ENCODE measurements around the gene CHST11.

GRCh38 chr12:104673294-104673693 is 216.5 kb downstream of the CHST11 start:
- TF ChIP-seq USF2 (IDR thresholded peaks at IDR 0.05; ENCODE audit: borderline replicate concordance, low read depth, low read length) (no peak), BHLHE40 (IDR thresholded peaks at IDR 0.05; ENCODE audit: borderline replicate concordance in 1 of 2, low read depth in 2 of 2, low read length in 1 of 2) (no peak), CTCF (IDR thresholded peaks at IDR 0.05 in 2 of 3, conservative IDR thresholded peaks at IDR 0.05 in 1 of 3; ENCODE audit: control insufficient read depth in 2 of 3, extremely low read depth in 1 of 3, insufficient read depth in 1 of 3, low read depth in 3 of 3, low read length in 3 of 3) (no peak), IRF3 (IDR thresholded peaks at IDR 0.05) (no peak), PML (IDR thresholded peaks at IDR 0.05; ENCODE audit: low read length) (no peak), BRCA1 (IDR thresholded peaks at IDR 0.05; ENCODE audit: low read depth, low read length) (no peak), SREBF2 (IDR thresholded peaks at IDR 0.05; ENCODE audit: low read length) (no peak), TCF7 (IDR thresholded peaks at IDR 0.05; ENCODE audit: borderline replicate concordance) (no peak), CBFB (IDR thresholded peaks at IDR 0.05; ENCODE audit: low read depth) (no peak), TAF1 (IDR thresholded peaks at IDR 0.05; ENCODE audit: borderline replicate concordance, low read depth, low read length) (no peak), EZH2 (IDR thresholded peaks at IDR 0.05; ENCODE audit: borderline replicate concordance, control insufficient read depth, low read depth, low read length) (no peak), POLR2A (IDR thresholded peaks at IDR 0.05; ENCODE audit: low read depth, low read length) (no peak), SRF (IDR thresholded peaks at IDR 0.05; ENCODE audit: low read depth in 2 of 2, low read length in 2 of 2) (no peak), CHD4 (IDR thresholded peaks at IDR 0.05) (no peak)
